AG09309 (cell line): Measurements from ENCODE around the gene SCUBE1.

Experiments
- DNase-seq: peaks from one replicate; pipeline ENCODE4 v3.0.0-alpha.2; 2010; ENCODE audit warnings: low read depth
- H3K4me3 ChIP-seq: 2 replicates; pipeline ENCODE4 v1.5.1; 2011; ENCODE audit warnings: mild to moderate bottlenecking, low read depth, low read length, moderate library complexity; ENCODE audit not compliant: control insufficient read depth
- CTCF ChIP-seq: IDR thresholded peaks from 2 replicates; pipeline ENCODE4 v1.5.1; 2011; ENCODE audit warnings: mild to moderate bottlenecking, low read depth, low read length, inconsistent platforms; ENCODE audit not compliant: insufficient read depth, control insufficient read depth; ENCODE audit errors: missing control alignments

SCUBE1 gene

DNA sequence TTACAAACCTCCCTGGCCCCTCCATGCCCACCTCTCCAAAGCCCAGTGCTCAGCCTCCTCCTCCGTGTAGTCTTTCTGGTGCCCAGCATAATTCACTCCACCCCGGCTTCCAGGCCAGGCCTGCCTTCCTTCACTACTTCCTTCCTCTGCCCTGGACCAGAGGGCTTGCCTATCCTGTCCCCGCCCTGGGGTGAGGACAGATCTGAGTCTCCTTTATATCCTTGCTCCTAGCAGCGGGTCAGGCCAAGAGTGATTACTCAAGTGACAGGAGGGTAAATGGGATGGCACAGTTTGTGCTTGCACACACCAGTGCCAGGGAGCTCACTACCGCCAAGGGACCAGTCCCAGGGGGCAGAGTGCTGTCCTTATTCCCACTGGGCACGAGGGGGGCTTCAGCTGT is 48.0 kb downstream of the SCUBE1 start:
- no peak for TF ChIP-seq CTCF
- H3K4me3 ChIP-seq, result no peak overlapping the region
- no peak for DNase-seq

DNA sequence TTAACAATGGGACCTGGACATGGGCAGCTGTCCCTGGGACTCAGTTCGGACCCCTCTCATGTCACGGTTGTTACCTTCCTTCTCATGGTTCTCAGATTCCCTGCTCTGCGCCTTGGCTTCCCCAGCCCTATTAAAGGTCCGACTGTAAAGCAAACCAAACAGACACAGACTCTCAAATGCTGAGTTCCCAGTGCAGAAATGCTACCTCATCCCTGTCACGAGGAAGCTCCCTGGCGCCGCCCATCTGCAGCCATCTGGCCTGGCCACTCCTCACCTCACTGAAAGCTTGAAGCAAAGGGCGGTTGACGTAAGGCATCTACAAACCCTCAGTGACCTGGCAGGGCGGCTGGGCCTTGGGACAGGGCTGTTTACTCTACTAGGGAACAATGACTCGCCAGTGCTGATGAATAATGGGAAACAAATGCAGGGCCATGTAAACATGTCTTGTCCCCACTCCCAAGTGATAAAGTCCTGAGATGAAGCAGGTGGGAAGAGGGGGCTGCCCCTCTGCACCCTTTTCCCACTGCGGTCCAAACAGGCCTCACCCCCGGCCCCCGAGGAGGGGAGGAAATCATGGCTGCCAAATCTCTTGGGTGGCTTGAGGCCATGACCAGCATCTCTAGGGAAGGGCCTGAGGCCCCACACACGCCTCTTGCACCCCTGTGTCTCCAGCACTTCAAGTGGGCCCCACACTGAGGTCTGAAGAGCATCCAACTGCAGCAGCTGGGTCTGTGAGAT is 49.3 kb downstream of the SCUBE1 start:
- DNase-seq, result no peak
- no peak for TF ChIP-seq CTCF
- no peak overlapping the region for H3K4me3 ChIP-seq

- DNase-seq, result peak; percentile 49
- TF ChIP-seq CTCF, result no peak
- H3K4me3 ChIP-seq, result no peak overlapping the region
These were observed 49.9 kb downstream of the SCUBE1 start for GRCh38 chr22:43293259-43293654.

DNA sequence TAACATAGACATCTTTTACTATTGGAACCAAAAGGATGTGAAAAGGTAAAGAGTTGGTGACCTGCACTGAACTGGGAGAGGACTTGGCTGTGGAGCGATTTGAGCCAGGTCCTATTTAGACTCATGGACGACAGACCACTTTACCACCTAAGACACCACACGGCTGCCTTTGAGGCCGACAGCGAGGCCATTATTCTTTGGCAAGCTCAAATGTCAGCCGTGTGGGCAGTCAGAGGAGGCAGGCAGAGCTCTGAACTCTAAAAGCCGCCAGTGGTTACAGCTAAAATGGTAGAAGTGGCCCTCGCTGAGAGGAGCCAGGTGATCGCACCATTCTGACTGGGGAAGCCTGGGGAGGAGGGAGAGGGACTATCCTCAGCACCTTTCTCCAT is 50.5 kb downstream of the SCUBE1 start:
- TF ChIP-seq CTCF, result no peak
- no peak overlapping the region for H3K4me3 ChIP-seq
- no peak for DNase-seq

DNA sequence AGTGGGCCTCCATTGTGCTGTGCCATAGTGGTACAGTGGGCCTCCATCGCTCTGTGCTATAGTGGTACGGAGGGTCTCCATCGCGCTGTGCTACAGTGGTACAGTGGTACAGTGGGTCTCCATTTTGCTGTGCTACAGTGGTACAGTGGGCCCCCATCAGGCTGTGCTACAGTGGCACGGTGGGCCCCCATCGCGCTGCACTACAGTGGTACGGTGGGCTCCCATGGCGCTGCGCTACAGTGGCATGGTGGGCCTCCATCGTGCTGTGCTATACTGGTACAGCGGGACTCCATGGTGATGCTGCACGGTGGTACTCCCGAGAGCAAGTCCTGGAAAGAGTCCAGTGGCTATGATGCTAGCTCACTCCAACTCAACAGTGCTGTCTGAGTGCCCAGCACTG is 51.8 kb downstream of the SCUBE1 start:
- DNase-seq, result no peak

DNA sequence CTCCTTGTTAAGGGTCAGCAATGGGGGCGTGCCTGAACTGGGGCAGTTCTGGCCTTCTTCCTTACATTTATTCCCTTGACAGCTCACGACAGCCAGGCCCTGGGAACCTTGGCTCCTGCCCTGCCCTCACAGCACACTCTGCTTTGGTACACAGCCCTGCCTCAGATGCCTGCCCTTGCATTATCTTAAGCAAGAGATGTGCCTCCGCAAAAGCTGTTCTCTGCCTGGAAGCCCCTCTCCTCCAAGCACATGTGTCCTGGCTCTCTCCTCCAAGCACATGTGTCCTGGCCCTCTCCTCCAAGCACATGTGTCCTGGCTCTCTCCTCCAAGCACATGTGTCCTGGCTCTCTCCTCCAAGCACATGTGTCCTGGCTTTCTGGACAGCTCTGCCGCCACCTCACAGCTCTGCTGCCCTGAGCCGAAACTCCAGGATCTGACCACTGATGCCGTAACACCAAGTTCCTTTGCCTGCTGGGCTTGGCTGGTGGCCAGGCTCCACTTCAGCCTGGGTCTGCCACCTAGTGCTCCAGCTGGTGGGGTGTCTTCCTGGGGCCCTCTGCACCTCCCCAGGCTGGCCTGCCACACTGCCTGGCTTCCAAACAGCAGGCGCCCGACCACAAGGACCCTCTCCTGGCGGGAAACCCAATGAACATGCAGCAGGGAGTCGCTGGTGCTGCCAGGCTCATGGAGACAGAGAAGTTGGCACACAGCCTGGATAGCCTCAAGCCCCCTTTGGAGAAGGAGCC is 53.0 kb downstream of the SCUBE1 start:
- TF ChIP-seq CTCF, result no peak
- H3K4me3 ChIP-seq, result no peak overlapping the region
- no peak for DNase-seq

More for the DNA sequence above, 51.8 kb downstream of the SCUBE1 start:
- no peak overlapping the region for H3K4me3 ChIP-seq
- no peak for TF ChIP-seq CTCF
